Mucosa of rectum (tissue), 2 donors: ENCODE data around the gene SLC22A16.

Experiments
- H3K27ac ChIP-seq, 2 donors: one replicate each; pipeline ENCODE4 v1.7.0; 2013; ENCODE audit warnings: inconsistent platforms in 2 of 2, low read depth in 2 of 2, low read length in 2 of 2
- H3K27me3 ChIP-seq, 2 donors: one replicate each; pipeline ENCODE4 v1.7.0; 2013; ENCODE audit warnings: low read length in 2 of 2; ENCODE audit not compliant: control insufficient read depth in 2 of 2, insufficient read depth in 2 of 2
- H3K36me3 ChIP-seq, 2 donors: one replicate each; pipeline ENCODE4 v1.7.0; 2013; ENCODE audit warnings: low read length in 2 of 2; ENCODE audit not compliant: control insufficient read depth in 2 of 2, insufficient read depth in 2 of 2
- H3K4me1 ChIP-seq, 2 donors: one replicate each; pipeline ENCODE4 v1.7.0; 2013; ENCODE audit warnings: low read length in 2 of 2, mild to moderate bottlenecking in 1 of 2; ENCODE audit not compliant: control insufficient read depth in 2 of 2, insufficient read depth in 2 of 2
- H3K4me3 ChIP-seq, 2 donors: one replicate each; pipeline ENCODE4 v1.7.0; 2013; ENCODE audit warnings: low read length in 2 of 2
- H3K9ac ChIP-seq, 2 donors: one replicate each; pipeline ENCODE4 v1.7.0; 2013; ENCODE audit warnings: low read length in 2 of 2, low read depth in 1 of 2, mild to moderate bottlenecking in 1 of 2
- H3K9me3 ChIP-seq, 2 donors: one replicate each; pipeline ENCODE4 v1.7.0; 2013; ENCODE audit warnings: low read length in 2 of 2; ENCODE audit not compliant: control insufficient read depth in 2 of 2
- donor health status: healthy.
- donor health status: Normal muscosa, but diverticular disease.

SLC22A16 gene

DNA sequence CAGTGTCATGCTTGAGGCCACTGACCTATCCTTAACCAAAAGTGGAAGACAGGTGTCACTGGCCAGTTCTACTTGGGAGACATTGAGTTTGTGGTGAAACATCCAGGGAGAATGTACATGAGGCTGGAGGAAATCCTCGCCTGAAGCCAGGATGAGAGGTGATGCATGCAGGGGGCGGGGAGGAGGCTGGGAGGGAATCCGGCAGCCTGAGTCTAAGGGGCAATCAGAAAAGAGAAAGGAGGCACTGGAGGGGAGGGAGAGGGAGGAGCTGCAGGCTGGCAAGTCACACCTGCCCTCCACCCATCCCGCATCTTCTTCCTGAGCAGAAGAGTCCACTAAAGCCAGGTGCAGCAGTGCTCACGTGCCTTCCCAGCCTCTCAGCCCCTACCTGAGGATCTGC, 46.2 kb downstream of the SLC22A16 start:
- Histone ChIP-seq H3K36me3 (no peaks in the 10 kb centered on the region), H3K4me1 (no peaks in the 10 kb centered on the region), H3K27ac (no peak overlapping the region), H3K9me3 (no peaks in the 10 kb centered on the region), H3K9ac (no peak overlapping the region), H3K27me3 (no peaks in the 10 kb centered on the region), H3K4me3 (no peak overlapping the region)

DNA sequence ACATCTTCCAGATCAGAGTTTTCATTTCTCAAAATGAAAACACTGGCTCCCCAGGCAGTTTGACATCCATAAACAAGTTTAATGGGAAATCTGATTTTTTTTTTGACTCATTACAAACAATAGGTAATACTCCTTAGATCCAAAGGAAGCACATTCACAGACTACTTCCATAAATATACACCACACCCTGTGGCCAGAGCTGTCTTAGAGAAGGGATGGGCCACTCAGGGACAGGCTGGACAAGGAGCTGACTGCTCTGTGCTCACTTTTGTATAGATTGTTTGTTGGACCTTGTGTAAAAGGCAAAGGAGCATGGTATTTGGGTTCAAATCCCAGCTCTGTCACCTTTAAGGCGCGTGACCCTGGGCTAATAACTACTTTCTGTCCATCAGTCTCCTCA, 48.3 kb downstream of the SLC22A16 start:
- no peaks in the 10 kb centered on the region for H3K36me3 ChIP-seq
- H3K27me3 ChIP-seq: no peaks in the 10 kb centered on the region

DNA sequence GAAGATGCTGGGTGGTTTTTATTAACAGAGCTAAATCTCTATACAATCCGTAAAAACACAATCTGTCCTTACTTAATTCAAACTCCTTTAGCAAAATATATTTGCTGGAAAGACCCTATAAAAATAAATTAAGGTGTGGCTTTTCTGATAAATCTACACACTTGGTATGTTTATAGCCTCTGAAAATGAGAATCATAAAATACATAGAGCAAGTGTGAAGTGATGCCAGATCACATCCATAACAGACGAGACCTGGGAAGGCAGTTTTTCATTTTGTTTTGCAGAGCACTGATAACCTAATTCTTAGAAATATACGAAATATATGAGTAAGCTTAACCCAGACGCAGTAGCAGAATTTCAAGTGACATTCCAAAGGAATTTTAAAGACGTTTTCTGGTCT, 50.6 kb downstream of the SLC22A16 start:
- Histone ChIP-seq H3K36me3 (no peaks in the 10 kb centered on the region), H3K27ac (no peak overlapping the region), H3K27me3 (no peaks in the 10 kb centered on the region), H3K9ac (no peak overlapping the region), H3K4me3 (no peak overlapping the region), H3K4me1 (no peaks in the 10 kb centered on the region), H3K9me3 (no peaks in the 10 kb centered on the region)

More for the DNA sequence above, 48.3 kb downstream of the SLC22A16 start:
- no peak overlapping the region for H3K9ac ChIP-seq
- no peaks in the 10 kb centered on the region for H3K9me3 ChIP-seq
- no peak overlapping the region for H3K4me3 ChIP-seq
- H3K4me1 ChIP-seq: no peaks in the 10 kb centered on the region
- no peak overlapping the region for H3K27ac ChIP-seq

DNA sequence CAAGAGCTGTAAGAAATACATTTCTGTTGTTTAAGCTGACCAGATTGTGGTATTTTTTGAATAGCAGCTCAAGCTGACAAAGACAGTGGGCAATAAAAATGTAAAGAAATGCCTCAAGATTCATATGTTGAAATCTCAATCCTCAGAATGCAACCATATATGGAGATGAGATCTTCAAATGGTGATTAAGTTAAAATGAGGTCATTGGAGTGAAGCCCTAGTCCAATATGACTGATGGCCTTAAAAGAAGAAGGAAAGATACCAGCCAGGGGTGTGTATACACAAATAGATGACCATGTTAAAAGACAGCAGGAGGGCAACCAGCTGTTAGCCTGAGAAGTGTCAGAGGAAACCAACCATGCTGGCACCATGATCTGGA, 54.0 kb downstream of the SLC22A16 start:
- H3K9me3 ChIP-seq: no peaks in the 10 kb centered on the region
- H3K27ac ChIP-seq: no peak overlapping the region
- peaks cover 6 to 21% of the 10 kb centered on the region in 2 donors for H3K4me1 ChIP-seq
- no peak overlapping the region for H3K9ac ChIP-seq
- H3K27me3 ChIP-seq: no peaks in the 10 kb centered on the region
- H3K4me3 ChIP-seq: no peak overlapping the region
- H3K36me3 ChIP-seq: no peaks in the 10 kb centered on the region

DNA sequence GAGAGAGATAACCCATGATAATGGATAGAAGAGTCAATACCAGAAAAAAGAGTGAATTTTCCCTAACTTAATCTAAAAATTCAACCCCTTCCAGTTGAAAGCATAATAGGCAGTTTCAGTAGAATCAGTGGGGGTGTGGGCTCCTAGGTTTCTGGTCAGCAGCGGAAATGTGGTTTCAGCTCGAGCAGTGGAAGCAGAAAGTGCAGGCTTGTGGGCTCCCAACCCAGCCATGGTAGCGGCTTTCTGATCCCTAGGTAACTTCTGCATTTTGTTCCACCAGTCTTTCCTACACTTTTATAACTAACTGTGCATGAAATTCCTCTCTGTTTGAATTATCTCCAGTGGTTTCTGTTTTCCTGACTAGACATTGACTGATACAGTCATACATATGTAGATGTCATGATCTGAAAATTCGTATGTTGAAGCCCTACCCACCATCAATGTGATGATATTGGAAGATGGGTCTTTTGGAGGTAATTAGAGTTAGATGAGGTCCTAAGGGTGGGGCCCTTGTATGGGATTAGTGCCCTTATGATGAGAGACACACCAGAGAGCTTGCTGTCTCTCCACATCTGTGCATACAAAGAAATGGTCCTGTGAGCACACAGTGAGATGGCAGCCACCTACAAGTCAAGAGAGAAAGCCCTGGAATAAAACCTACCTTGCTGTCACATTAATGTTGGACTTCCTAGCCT, 54.5 kb downstream of the SLC22A16 start:
- H3K9ac ChIP-seq: no peak overlapping the region
- no peak overlapping the region for H3K27ac ChIP-seq
- H3K27me3 ChIP-seq: no peaks in the 10 kb centered on the region
- H3K4me3 ChIP-seq: no peak overlapping the region
- no peaks in the 10 kb centered on the region for H3K36me3 ChIP-seq
- no peaks in the 10 kb centered on the region for H3K9me3 ChIP-seq
- peaks cover 6 to 21% of the 10 kb centered on the region in 2 donors for H3K4me1 ChIP-seq

DNA sequence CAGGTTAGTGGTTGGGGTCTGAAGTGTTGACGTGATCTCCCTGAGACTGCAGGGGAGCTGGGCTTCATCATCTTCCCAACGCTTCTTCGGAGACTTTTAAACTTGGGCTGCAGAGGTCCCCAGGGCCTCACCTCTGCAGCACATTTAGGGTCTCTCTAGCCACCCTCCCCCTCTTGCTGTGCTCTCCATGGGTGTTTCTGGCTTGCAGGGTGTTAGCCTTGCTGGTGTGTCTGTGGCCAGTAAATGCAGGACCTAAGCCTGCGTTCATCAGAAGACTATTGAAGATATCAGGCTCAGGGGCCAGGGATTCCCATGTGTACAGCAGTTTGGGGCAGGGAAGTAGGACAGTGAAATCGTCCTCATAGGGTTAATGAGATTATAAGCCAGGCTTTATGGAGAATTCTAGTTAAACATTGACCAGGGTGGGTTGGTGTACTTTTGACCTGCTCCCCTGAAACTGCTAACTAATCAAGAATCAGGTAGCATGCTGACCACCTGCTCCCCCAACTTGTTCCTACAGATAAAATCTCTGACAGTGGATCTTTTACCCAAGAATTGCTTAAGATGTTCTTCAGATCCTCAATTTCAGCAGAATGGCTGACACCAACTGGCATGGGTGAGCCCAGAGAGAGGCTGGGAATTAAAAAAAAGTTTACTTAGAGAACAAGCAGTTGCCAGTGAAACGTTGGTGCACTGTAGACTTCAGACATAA, 57.2 kb downstream of the SLC22A16 start:
- H3K36me3 ChIP-seq: no peaks in the 10 kb centered on the region
- H3K4me1 ChIP-seq: peaks cover 15 to 24% of the 10 kb centered on the region in 2 donors
- H3K27ac ChIP-seq: peak overlapping the region; percentile 58 to 61
- no peaks in the 10 kb centered on the region for H3K27me3 ChIP-seq
- H3K4me3 ChIP-seq: peak overlapping the region in 1 of 2 donors; percentile 16
- H3K9ac ChIP-seq: no peak overlapping the region
- no peaks in the 10 kb centered on the region for H3K9me3 ChIP-seq

DNA sequence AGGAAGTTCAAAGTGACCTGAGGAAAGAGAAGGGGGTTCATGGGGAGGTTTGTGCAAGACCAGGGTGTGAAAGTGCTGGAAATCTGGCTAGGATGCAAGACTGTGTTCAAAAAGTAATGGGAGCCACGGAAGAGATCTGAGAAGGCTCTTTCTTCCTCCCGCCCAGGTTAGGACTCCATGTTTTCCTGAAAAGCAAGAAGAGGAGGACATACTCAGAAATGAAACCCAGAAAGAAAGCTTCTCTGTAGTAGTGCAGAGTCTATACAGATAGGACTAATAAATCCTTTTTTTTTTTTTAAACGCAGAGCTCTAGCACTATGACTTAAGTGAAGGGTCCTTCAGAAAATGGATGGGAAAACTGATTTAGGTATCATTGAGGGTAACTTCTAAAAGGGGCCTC, 57.8 kb downstream of the SLC22A16 start:
- Histone ChIP-seq H3K36me3 (no peaks in the 10 kb centered on the region), H3K9ac (no peak overlapping the region), H3K9me3 (no peaks in the 10 kb centered on the region), H3K27ac (peak overlapping the region; percentile 58 to 61), H3K4me1 (peaks cover 15 to 24% of the 10 kb centered on the region in 2 donors), H3K27me3 (no peaks in the 10 kb centered on the region), H3K4me3 (no peak overlapping the region)

DNA sequence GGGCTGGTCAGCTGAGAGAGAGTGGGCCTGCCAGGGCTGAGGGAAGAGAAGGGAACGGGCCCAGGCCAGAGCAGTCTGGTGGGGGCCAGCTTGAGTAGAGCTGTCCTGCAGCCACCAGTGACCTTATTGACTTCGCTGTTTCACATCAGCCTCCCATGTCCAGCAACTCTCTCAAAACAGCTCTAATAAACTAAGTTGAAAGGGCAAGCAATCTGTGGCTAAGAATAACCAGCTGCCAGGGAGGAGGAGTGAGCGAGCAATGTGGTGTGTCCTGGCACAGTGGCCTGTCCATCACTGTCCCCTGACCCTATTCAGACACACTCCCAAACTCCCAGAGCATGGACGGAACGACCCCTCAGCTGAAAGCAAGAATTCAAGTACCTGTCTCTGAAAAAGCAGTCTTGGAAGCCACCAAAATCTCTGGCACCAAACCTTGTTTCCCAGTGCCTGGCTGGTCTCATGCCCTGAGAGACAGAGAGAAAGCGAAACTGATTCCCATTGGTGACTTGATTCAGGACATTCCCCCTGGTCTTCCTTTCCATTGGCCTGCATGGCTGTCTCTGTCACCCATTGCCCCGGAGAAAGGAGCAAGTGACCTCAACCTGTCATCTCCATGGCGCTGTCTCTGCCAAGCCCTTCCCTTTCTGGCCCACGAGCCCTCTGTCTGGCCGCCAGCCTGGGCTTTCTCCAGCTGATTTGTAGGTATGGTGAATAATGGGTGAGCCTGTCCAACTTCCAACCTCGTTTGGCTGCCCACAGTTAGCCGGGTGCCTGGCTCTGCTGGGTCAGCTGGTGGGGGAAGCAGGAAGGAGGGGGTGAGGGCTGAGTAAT, 61.1 kb downstream of the SLC22A16 start, which contains the start of gene DDO:
Gene DDO, minus strand, starts transcription at position 490 of the 831 bp plus-strand sequence. CDS start 2,113 bp downstream, outside the sequence.
- peak within 1 kb of the TSS; percentile 45 to 63 for H3K4me3 ChIP-seq
- H3K36me3 ChIP-seq: no peaks in the 10 kb centered on the region
- peak within 1 kb of the TSS in 1 of 2 donors; percentile 48 for H3K9ac ChIP-seq
- peak within 1 kb of the TSS; percentile 52 to 61 for H3K27ac ChIP-seq
- H3K4me1 ChIP-seq: peaks cover 15 to 24% of the 10 kb centered on the region in 2 donors
- H3K27me3 ChIP-seq: no peaks in the 10 kb centered on the region
- no peaks in the 10 kb centered on the region for H3K9me3 ChIP-seq

DNA sequence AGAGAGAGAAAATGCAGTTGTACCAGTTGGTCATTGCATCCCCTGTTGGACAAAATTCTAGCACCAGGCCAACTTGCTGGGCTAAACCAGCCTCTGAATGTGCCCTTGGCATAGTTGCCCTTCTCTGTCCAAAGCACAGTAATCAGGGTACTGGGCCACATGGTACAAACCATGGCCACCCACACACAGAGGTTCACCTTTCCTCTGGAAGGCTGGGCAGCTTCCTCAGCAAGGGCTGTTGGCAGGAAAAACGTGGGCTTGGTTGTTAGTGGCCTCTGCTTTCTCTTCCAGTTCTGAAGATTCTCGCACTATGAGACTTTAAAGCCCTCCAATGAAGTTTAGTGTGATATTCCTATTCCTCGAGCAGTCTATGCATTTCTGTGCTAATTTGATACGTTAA, 61.7 kb downstream of the SLC22A16 start:
- Histone ChIP-seq H3K36me3 (no peaks in the 10 kb centered on the region), H3K27me3 (no peaks in the 10 kb centered on the region), H3K27ac (peak overlapping the region in 1 of 2 donors; percentile 52), H3K9me3 (no peaks in the 10 kb centered on the region), H3K4me1 (peaks cover 15 to 19% of the 10 kb centered on the region in 2 donors), H3K4me3 (peak overlapping the region in 1 of 2 donors; percentile 63), H3K9ac (no peak overlapping the region)

DNA sequence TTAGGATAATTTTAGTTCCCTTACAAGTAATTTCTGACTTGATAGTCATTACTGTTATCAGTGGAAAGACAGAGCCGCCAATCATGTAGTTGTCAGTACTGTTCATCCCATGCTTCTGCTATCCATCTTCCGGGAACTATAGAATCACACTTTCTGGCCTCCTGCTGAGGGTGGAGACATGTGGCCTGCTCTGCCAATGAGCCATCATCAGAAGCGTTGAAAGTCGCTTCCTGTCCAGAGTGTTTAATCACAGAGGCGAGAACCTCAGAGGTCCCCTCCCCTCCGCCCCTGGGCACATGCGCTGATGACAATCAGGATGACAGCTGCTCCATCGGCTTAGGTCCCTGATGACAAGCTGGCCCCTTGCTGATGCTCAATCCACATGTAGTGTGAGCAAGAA, 64.1 kb downstream of the SLC22A16 start:
- Histone ChIP-seq H3K4me3 (no peak overlapping the region), H3K36me3 (no peaks in the 10 kb centered on the region), H3K27me3 (no peaks in the 10 kb centered on the region), H3K4me1 (peaks cover 3 to 9% of the 10 kb centered on the region in 2 donors), H3K9ac (no peak overlapping the region), H3K9me3 (no peaks in the 10 kb centered on the region), H3K27ac (no peak overlapping the region)
